HG03097 (cell line): ENCODE measurements around the gene SLC25A13.

ENCODE experiments used
- ATAC-seq: cut with Tn5 transposase; IDR thresholded peaks from one replicate; pipeline ENCODE4 v1.9.1; 2021; ENCODE audit not compliant: unreplicated experiment, low FRiP score

Gene SLC25A13

GRCh38 chr7:96248405-96248804 is 73.5 kb downstream of the SLC25A13 start:
- ATAC-seq = no peak

DNA sequence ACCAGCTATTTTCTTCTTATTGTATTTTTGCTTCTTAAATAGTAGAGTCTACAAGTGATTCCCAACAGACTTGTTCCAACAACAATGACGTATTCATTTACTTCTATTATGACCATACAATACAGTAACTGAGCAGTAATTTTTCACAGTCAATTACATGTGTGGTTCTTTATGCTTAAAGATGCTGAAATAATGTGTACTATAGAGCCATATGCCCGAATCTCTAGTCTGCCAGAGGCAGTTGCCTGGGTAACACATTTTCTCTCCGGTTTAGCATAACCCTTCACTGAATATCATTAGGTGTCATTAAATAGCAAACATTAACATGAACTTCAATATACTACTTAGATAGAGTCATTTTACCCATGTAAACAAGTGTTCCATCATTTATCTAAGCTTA is 75.0 kb downstream of the SLC25A13 start:
- ATAC-seq = no peak

- ATAC-seq = no peak
These were observed 77.0 kb downstream of the SLC25A13 start for GRCh38 chr7:96244992-96245292.

- no peak for ATAC-seq
These were observed 77.5 kb downstream of the SLC25A13 start for GRCh38 chr7:96244244-96244991.

- no peak for ATAC-seq
These were observed 78.7 kb downstream of the SLC25A13 start for GRCh38 chr7:96243241-96243640.

DNA sequence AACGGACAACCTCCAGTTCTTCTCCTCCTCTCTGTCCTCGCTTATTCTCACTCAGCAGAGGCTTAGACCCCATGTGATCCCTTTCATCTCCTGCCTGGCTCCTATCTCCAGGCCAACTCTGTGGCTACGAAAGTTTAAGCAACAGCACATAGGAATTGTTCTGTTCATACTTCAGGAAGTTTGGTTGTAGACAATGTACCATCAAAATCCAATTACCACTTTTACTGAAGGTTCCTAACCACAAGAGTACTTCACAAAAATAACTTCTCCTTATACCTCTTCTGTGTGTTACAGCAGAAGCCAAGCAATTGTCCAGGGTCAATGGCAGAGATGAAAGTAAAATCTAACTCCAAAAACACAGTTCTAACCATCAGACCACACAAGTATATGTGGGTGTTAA is 80.0 kb downstream of the SLC25A13 start:
- ATAC-seq = no peak

DNA sequence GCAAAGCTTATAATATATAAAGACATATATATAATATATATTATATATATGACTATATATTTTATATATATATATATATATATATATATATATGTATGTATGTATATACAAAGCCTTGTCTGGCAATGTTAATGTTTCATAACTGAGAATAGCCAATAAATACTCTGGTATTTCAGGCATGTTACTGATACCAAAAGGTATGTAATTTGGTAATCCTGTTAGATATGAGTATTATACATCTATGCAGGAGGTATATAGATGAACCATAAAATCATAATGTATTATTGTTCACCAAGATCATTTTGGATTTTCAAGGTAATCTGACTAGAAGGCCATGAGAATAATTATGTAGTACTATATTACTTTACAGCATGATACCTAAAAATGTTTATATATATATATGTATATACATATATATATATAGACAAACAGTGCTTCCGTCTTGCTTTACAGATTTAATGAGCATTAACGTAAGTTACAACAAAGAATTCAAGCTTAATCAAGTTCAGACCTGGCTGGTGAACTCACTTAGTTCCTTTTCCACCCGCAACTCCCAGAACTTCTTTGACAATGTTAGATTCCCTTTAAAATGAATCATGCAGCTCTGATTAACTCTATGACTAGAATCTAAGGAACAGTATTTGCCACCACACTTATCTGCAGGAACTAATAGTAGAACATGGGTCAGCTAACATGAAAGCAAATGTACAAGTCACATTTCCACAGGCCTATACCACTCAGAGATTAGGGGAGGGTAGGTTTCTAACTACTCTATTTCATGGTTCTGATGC is 82.7 kb downstream of the SLC25A13 start:
- no peak for ATAC-seq

DNA sequence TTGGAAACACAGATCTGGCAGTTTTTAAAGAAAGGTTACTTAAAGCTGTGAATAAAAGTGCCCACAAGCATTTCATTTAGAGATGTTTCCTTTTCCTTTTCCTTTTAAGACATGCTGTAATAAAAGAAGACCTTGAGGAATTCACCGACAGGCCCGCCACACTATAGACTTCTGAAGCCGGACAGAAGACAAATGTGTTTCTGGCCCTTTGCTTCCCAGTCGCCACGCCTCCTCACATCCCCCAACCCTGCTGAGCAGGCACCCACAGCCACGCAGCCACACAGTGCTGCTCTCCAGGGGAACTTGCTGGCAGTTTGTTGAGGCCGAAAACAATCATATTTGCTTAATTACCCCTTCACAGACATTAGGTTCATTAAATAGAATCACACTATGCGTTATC is 83.4 kb downstream of the SLC25A13 start:
- ATAC-seq = no peak

DNA sequence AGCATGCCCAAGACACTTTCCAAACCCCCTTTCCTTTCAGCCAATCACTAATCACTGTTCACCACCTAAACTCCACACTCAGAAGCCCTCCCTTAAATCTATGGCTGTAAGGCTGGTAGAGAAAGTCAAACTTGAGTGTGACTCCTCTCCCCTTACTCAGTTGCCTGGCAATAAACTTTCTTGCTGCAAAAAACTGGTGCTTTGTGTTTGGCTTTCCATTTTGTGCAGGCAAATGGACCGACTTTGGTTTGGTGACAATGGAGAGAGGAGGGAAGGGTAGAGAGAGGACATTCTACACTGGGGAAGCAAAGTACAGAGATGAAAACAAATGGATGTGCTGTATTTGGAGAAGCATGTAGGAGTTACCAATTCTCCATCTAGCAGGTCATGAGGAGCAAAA is 84.9 kb downstream of the SLC25A13 start:
- no peak for ATAC-seq

DNA sequence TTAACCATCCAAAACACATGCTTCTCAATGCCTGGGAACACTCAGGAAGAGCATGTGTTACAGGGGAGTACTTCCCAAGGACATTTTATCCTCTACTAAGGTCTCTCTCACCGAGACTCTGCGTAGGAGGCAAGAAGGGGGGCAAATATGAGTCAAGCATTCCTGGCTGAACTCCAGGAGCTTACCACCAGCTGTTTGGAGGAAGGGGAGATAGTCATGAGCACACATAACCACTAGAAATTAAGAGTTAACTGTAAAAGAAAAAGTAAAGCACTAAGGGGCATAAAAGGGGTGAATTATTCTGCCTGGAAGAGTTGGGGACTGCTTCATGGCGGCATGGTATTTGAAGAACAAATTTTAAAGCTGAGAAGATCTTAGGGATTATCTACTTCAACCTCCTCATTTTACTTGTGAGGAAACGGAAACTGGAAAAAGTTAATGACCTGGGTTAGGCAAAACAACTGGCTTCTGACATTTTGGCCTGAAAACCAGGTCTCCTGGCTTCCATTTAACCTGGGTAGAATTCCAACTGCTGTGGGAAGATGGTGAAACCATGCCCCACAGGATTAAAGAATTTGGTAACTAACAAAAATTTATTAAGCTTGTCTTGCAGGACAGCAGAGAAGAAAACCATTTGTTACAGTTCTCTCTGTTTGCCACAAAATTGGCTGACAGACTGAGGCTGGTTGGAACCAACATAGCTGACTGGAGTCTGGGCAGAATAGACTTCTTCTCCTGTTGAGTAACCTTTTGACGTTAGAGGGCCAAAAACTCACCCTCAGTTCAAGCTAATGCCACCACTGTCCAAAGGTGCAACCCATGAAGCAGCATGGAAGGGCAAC is 85.5 kb downstream of the SLC25A13 start:
- no peak for ATAC-seq

GRCh38 chr7:96235281-96235680 is 86.6 kb downstream of the SLC25A13 start:
- ATAC-seq = no peak

DNA sequence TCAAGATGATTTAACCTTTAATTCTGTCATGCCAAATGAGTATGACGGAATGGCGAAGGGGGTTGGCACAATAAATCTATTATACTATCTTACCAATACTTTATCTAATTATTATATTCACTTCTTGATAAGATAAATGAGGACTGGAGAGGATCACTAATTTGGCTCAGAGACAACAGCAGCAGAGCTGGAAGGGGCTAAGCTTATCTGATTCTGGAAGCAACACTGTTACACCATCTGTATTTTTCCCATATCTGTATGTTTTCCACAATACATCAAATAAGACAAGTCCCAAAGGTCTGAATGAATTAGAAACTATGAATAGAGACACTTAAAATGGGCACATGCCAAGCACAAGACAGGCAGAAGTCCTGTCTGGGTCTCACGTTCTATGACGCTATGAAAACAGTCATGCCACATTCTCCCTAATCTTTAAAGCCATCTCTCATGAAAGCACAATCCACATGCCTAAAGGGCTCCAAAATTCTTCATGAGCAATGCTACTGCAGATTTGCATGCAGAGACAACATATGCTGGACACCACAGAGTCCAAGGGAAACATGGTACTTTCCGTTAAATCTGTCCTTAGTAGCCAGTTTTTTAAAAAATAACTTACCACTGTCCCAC is 88.3 kb downstream of the SLC25A13 start:
- no peak for ATAC-seq

- ATAC-seq = no peak
These were observed 88.8 kb downstream of the SLC25A13 start for GRCh38 chr7:96233084-96233483.

- ATAC-seq = no peak
These were observed 93.1 kb downstream of the SLC25A13 start for GRCh38 chr7:96228760-96229159.

- no peak for ATAC-seq
These were observed 96.6 kb downstream of the SLC25A13 start for GRCh38 chr7:96225251-96225650.

- ATAC-seq = peak; percentile 55
These were observed 97.2 kb downstream of the SLC25A13 start for GRCh38 chr7:96224685-96225084.

DNA sequence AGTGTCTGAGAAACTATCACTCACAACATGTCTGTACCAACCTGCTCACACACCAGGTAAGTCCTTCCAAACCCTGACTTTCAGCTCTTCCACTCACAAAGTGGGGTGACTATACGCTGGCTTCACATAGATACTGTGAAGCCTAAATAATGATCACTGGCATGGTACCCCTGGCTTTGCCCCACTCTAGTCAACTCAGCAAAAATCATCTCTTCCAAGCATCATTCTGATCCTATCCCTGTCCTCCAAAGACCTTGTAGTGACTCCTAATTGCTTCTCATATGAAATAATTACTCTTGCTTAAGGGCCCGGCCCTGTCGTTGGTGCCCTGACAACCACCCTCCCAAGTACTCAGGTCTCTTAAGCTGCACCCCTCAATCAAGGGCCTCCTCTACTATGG is 97.8 kb downstream of the SLC25A13 start:
- no peak for ATAC-seq

- no peak for ATAC-seq
These were observed 100.0 kb downstream of the SLC25A13 start for GRCh38 chr7:96221888-96222287.

- no peak for ATAC-seq
These were observed 102.3 kb downstream of the SLC25A13 start for GRCh38 chr7:96219378-96220130.

- no peak for ATAC-seq
These were observed 103.1 kb downstream of the SLC25A13 start for GRCh38 chr7:96218664-96219243.
